C4-2B (cell line): ENCODE data around the gene HRH2.

ENCODE experiments used
- H3K27ac ChIP-seq: fragments of 450-650 bp; 2 replicates; pipeline ENCODE4 v1.5.1; 2017
- ZFX ChIP-seq: fragments of 450-650 bp; IDR thresholded peaks from 2 replicates; pipeline ENCODE4 v1.6.1; 2017
- TF ChIP-seq, protein P1 (sequence below): fragments of 450-650 bp; conservative IDR thresholded peaks from 2 replicates; pipeline ENCODE4 v1.5.1; 2017; ENCODE audit warnings: mild to moderate bottlenecking

The HRH2 gene

DNA sequence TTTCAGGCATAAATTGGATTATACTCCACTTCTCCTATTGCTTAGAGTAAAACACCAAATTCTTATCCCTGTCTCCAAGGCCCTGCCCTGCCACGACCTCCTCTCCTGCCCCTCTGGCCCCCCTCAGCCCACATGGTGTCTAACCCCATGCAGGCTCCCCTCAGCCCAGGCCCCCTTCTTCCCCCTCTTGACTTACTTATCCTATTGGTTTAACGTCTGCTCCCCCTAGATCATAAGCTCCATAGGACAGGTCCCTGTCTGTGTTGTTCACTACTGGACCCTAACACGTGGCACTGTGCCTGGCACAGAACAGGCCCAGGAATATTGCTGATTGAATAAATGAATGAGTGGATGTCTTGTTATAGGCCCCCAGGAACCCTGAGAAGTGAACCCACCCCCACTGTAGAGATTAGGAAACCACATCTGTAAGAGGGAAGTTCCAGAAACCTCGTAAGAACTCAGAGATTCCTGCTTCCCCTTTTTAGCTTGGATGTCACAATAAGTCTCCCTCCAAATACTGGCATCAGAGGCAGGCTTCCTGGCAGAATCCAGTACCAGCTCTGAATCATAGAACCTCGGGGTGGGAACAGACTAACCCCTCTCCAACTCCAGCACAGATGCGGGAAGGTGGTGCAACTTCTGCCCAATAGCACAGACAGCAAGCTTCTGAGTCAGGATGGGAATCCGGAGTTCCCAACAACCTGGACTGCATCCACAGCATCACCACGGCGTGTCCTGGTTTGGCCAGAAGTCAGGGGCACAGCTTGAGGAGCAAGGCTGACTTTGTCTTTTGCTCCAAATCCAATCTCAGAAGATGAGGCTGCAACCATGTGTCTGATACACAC, 31.5 kb downstream of the HRH2 start:
- no peak for TF ChIP-seq ZFX
- TF ChIP-seq, protein P1, sequence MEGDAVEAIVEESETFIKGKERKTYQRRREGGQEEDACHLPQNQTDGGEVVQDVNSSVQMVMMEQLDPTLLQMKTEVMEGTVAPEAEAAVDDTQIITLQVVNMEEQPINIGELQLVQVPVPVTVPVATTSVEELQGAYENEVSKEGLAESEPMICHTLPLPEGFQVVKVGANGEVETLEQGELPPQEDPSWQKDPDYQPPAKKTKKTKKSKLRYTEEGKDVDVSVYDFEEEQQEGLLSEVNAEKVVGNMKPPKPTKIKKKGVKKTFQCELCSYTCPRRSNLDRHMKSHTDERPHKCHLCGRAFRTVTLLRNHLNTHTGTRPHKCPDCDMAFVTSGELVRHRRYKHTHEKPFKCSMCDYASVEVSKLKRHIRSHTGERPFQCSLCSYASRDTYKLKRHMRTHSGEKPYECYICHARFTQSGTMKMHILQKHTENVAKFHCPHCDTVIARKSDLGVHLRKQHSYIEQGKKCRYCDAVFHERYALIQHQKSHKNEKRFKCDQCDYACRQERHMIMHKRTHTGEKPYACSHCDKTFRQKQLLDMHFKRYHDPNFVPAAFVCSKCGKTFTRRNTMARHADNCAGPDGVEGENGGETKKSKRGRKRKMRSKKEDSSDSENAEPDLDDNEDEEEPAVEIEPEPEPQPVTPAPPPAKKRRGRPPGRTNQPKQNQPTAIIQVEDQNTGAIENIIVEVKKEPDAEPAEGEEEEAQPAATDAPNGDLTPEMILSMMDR: no peak
- H3K27ac ChIP-seq: no peak overlapping the region

DNA sequence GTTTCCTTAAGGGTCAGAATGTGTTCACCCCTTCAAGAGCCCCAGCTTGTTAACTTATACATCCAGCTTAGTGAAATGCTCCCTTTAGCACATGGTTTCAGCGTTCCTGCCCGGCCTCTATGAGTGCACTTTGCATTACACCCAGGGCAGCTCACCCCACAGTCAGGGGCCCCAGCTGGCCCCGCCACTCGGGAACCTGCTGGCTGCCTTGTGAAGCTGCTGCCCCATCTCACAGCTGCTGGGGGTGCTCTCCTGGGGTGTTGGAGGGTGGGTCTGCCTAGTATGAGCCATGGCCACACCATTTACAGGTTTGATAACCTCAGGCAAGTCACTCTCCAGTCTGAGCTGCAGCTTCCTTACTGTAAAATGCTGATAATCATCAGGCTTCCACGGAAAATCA, 32.2 kb downstream of the HRH2 start:
- H3K27ac ChIP-seq: no peak overlapping the region

DNA sequence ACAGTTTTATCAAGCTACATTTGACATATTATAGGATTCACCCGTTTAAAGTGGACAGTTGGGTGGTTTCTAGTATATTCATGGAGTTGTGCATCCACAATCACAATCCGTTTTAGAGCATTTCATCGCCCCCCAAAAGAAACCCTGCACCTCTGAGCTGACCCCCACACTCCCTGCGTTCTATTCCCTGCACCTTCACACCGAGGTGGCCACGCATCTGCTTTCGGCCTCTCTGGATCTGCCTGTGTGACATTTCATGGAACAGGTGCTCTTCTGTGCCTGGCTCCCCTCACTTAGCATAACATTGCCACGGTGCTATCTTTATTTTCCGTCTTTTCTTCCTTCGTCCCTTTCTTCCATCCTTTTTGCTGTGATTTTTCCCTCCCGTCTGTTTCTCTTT, 32.7 kb downstream of the HRH2 start:
- TF ChIP-seq ZFX: no peak
- TF ChIP-seq, protein P1: no peak
- no peak overlapping the region for H3K27ac ChIP-seq

More for the DNA sequence above, 32.2 kb downstream of the HRH2 start:
- TF ChIP-seq, protein P1: no peak
- no peak for TF ChIP-seq ZFX

DNA sequence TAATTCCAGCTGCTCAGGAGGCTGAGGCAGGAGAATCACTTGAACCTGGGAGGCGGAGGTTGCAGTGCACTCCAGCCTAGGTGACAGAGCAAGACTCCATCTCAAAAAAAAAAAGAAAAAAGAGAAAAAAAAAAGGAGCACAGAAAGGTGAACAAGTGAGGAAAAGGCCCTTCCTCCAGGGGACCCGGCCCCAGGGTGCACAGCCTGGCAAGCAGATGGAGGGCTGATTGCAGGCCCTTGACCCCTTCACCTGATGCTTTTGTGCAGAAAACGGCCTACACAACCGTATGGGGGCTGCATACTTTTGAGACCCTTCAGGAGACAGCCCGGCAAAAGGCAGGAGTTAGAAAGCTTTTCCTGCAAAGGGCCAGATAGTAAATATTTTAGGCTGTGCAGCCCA, 33.9 kb downstream of the HRH2 start:
- H3K27ac ChIP-seq: no peak overlapping the region
- no peak for TF ChIP-seq ZFX
- TF ChIP-seq, protein P1: no peak

DNA sequence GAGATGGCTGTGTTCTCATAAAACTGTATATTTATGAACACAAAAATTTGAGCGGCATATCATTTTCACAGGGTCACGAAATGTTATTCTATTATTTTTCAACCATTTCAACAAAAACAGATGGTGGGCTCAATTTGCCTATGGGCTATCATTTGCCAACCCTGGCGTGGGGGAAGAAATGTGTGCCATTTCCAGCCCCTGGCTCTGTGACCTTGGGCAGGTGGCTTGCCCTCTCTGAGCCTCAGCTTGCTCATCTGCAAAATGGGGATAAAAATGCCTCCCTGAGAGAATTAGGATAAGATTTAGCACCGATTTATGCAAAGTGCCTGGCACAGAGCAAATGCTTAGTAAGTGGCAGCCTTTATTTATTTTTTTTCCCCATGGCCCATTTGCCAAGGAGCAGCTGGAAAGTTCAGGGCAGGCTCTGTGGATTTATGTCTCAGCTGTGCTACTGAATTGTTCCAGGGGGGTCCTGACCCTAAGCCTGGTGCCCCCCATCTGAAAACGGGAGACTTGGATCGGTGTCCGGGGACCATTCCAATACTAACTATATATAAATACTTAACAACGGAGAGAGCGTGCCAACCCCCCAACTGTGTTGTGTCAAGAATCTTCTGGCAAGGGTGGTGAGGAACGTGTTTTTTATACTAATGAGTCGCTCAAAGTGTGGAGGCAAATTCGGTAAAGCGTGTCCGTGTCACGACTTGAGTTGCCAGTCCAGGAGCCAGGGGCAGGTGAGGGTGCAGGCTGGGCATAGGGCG, 34.5 kb downstream of the HRH2 start:
- TF ChIP-seq, protein P1: no peak
- no peak for TF ChIP-seq ZFX

DNA sequence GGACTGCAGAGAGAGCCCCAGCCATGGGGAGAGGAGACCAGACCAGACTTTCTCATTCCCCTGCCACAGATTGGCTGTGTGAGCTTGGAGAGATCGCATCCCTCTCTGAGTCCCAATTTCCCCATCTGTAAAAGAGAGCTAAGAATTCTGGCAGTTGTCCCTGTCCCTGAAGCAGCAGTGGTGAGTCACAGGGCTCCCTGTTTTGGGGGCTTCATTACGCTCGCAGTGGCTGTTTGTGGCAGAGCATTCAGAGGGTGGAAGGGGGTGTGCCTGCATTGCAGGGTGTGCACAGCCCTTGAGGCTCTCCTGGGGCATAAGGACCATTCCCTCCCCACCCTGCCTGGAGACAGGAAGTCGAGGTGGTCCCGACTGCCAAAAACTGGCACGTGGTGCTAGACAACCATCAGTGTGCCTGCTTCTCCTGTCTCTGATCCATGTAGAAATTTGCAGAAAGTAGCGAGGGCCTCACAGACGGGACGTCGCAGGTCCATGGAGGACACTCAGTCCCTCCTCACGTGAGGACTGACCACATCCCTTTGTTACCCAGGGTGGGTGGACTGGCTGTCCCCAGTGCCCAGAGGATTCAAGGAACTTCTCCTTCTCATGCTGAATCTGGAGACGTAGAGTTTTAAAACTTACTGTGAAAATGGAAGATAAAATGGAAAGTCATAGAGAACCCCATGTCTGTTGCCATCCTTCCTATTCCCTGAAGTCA, 35.3 kb downstream of the HRH2 start:
- TF ChIP-seq ZFX: no peak
- TF ChIP-seq, protein P1: no peak
- H3K27ac ChIP-seq: no peak overlapping the region

More for the DNA sequence above, 34.5 kb downstream of the HRH2 start:
- no peak overlapping the region for H3K27ac ChIP-seq

DNA sequence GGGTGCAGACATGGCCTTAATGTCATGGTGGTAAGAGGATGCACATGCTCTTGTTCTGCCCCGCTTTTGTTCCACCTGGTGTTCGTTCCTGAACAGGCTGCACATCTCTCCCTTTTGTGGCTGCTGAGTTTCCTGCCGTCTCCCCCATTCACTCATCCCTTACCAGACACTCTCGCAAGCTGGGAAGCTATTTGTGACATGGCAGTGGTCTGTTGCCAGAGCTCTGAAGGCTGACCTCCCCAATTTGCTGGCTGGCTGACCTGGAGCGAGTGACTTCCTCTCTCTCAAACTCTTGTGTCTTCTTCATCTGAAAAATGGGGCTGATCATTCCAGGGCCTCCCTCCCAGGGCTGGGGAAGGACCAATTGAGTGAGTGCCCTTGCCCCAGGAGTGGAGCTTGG, 35.9 kb downstream of the HRH2 start:
- H3K27ac ChIP-seq: no peak overlapping the region
- TF ChIP-seq, protein P1: no peak
- no peak for TF ChIP-seq ZFX
